Stromal cell of bone marrow (primary cell): ENCODE results near the gene ANKFY1.

Source experiments
- DNase-seq: peaks from one replicate; pipeline ENCODE4 v3.0.0-alpha.2; 2012; ENCODE audit warnings: low read depth

ANKFY1 gene

DNA sequence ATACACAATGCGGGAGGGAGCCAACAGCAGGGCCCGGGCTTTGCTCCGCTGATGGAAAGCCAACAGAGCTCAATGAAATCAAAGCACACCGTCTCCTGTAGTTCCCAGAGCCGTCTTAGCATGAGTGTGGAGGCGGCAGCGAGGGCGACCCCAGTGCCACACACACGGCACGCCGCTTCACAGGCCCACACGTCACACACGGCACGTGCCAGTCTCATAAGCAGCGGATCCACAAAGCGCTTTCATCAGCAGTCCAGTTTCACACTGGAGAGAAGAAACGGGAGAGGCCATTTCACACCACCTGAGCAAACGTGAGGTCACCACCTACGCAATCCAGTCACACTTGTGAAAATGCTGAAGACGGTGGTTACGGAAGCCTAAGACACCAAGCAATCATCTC is 86.0 kb downstream of the ANKFY1 start:
- no peak for DNase-seq

DNA sequence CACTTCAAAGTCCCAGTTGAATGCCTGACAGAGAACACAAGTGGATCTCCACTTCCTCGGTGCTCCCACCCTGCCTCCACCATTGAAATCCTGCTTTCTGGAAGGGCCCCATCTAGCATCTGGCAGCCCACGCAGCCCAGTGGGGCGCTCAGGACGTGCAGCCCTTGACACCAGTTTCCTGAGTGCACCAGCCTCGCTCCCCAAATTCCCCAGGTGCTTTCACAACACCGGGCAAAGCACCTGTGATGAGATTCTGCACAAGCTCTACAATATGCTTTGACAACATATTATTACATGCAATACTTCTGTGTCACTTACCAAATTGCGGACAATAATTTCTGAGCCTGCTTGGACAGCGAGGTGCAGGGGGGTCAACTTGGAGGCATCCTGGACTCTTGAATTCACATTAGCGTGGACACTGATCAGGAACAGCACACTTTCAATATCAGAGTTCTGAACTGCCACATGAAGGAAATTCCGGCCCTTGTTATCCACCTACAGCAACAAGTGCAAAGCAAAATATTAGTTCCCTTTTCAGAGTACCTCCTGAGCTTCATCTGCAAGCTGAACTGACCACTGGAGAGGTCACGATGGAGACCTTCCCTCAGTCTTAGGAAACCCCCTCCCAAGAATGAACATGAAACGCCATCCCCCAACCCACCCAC is 86.8 kb downstream of the ANKFY1 start:
- DNase-seq = no peak

DNA sequence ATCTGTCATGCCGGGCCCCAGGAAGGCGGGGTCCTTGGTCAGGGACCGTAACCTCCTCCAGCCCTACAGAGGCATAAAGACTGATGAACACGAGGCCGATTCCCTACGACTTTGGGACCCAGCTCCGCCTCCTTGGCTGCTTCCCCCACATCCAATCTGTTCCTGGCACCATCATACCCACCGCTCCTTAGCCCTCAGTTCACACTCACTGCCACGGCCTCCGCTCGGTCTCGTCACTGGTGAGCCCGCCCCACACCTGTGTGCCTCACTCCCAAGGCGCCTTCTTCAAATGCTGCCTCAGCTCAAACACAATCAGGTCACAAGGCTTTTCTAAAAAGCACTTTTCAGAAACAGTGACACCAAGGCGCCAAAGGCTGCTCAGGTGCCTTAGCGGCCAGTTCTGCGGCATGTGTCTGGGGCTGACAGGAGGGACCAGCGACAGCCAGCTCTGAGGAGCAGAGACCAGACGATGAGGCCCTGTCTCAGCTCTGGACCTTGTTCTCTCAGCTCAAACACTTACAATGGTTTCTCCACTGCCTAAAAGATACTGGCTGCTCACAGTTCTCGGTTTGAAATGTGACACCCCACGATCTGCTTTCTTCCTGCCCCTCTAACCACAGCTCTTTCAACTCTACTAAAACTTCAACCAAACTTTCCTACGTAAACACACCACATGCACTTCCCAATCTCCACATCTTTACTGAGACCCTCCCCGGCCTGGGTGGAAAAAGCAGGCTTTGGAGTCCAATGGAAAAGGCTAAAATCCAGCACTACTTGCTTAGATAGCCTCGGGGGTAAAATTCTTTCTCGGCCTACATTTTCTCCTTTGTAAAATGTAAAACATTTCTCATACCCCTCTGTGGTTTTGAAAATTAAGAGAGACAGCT is 87.6 kb downstream of the ANKFY1 start:
- no peak for DNase-seq

- DNase-seq = no peak
Observed at GRCh38 chr17:4174556-4174955, 89.2 kb downstream of the ANKFY1 start.

DNA sequence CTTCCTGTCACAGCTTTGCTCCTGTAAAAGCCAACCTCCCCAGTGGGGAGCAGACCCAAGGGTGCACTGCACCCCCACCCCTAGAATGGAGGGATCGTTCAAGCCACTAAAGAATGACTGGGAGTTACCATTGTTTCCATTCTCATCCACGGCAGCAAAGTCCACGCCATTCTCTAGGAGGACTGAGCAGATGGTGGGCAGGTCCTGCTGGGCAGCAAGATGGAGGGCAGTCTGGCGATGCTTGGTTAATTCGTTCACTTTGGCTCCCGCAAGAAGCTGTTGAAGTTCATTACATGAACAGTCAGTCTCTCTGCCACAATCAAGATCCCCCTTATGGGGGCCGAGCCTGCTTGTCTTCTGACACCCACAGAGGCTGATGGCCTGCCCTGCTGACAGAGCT is 90.0 kb downstream of the ANKFY1 start:
- no peak for DNase-seq

- DNase-seq = no peak
Observed at GRCh38 chr17:4172356-4172755, 91.4 kb downstream of the ANKFY1 start.

GRCh38 chr17:4170639-4171280 is 93.0 kb downstream of the ANKFY1 start:
- DNase-seq = no peak

- DNase-seq = no peak
Observed at GRCh38 chr17:4167786-4168185, 96.0 kb downstream of the ANKFY1 start.

- no peak for DNase-seq
Observed at GRCh38 chr17:4166419-4166818, 97.4 kb downstream of the ANKFY1 start.

GRCh38 chr17:4165301-4166010 is 98.3 kb downstream of the ANKFY1 start:
- no peak for DNase-seq

GRCh38 chr17:4163951-4164350 is 99.8 kb downstream of the ANKFY1 start:
- DNase-seq = peak; percentile 49

DNA sequence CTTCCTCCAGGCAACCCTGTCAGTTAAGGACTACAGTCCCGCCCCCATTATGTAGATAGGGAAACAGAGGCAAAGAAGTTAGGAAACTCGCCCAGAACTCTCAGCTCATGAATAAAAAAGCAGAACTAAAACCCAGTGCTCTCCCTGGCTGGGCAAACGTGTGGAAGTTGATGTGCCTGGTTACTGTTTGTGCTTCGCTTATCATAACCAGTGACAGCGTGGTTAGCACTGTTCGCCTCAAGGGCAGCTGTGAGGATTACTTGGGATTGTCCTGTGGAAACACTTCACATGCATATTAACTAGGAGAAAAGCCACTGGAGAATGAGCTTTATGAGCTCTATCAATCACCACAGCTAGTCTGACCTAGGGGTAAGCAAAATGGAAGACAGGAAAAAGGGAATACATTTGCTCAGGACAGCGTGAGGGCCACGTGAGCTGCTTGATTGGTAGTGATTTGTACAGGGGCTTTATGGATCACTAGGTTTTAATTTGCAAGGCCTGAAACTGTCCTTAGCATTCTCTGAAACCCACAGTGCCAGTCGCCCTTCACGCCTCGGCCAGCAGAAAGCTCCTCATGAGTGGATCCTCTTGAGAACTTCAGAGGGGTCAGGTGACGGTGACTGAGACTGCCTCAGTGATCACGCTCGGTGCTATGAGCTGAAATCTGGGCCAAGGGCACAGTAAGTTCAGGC is 100.9 kb downstream of the ANKFY1 start:
- no peak for DNase-seq

DNA sequence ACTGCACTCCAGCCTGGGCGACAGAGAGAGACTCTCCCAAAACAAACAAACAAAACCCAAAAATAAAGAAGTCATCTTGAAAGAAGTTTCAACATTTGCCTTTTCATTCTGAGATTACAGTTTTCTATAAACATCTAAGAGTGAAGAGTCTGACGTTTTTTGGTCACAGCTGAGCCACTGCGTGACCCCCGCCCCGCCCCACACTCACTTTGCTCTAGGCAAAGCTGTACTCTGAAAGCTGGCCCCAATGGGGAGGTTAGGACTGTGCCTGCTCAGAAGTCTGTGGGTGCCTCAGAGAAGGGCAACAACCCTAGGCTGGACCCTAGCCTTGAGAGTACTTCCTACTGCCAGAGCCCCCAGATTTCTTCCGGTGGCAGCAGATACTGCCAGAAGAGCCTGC is 101.5 kb downstream of the ANKFY1 start:
- DNase-seq = no peak

DNA sequence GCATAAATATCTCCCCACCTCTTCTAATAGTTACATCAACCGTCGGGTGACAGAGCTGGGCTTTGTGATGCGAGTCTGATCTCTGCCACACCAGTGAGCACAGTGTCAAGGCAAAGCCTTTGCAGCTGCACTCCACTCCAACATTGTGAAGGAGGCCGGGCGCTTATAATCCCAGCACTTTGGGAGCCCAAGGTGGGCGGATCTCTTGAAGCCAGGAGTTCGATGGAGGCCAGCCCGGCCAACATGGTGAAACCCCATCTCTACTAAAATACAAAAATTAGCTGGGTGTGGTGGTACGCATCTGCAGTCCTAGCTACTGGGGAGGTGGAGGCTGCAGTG is 101.8 kb downstream of the ANKFY1 start:
- DNase-seq = no peak

- DNase-seq = peak; percentile 49
Observed at GRCh38 chr17:4161192-4161966, 102.4 kb downstream of the ANKFY1 start.

- no peak for DNase-seq
Observed at GRCh38 chr17:4160294-4160859, 103.4 kb downstream of the ANKFY1 start.

- DNase-seq = no peak
Observed at GRCh38 chr17:4159761-4160160, 104.0 kb downstream of the ANKFY1 start.

DNA sequence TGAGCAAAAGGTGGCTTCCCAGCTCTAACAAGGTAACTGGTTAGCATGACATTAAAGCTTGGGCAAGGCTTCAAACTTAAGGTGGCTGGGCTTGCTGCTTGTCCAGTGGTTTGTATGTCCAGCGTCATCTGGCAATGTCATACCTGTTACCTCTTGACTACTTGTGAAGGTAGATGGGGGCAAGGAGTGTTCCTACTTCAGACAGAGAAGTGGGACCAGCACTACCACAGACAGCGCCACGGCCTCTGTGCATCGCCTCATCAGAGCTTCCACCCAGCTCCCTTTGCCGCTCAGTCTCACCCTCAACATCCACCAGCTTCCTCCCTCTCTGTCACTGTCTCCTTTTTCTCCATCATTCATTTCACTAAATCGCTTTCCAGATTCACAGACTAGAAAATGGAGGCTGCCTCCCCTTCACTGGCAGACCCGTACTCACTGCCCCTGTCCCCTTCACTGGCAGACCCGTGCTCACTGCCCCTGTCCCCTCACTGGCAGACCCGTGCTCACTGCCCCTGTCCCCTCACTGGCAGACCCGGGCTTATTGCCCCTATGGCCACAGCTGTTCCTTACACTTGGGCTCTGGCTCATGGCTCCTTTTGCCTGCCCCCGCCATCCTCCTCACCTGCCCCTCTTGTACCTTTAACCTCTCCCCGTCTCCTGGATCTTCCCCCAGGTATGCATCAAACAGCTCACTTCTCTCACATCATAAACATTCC is 106.0 kb downstream of the ANKFY1 start:
- DNase-seq = no peak

DNA sequence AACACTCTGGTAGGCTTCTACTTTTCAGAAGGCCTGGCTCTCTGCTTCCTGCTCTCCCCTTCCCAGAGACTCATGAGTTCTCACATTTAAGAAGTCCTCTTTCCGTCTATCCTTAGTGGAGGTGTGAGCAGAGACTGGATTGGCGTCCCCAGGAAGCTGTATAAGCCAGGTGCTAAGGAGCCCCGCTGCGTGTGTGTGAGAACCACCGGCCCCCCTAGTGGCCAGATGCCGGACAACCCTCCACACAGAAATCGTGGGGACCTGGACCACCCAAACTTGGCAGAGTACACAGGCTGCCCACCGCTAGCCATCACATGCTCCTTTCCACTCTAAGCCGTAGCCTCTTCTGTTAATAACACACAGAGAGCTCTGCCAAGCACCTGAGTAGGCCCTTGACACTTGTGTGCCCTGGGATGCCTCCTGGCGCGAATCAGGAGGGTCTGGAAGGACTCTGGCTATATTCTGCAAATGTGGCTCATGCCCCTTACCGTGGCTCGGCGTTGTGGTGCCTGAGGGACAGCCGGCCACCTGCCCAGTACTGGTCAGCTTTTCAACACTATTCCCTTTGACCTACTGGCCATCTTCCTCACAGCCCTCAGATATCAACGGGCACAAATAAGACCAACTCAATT is 106.9 kb downstream of the ANKFY1 start:
- no peak for DNase-seq
